Stimulated activated naive CD4-positive, alpha-beta T cell (primary cell): ENCODE measurements around the gene NOS3.
A peak's percentile ranks its signal among the peaks of the same experiment; 100 is the strongest.

Experiments
- DNase-seq, 6 experiments: peaks; one replicate each; lab custom pipeline; 2025; lab: John Stamatoyannopoulos, UW

Gene NOS3

GRCh38 chr7:150990416-150991186 lies at the start of gene NOS3:
NOS3 (plus strand) TSS chr7:150991017; CDS start chr7:150993804, 2,787 bp downstream.
- no peak for DNase-seq

- no peak for DNase-seq
These were observed 49.3 kb upstream of the NOS3 start for GRCh38 chr7:150941351-150942000.

DNA sequence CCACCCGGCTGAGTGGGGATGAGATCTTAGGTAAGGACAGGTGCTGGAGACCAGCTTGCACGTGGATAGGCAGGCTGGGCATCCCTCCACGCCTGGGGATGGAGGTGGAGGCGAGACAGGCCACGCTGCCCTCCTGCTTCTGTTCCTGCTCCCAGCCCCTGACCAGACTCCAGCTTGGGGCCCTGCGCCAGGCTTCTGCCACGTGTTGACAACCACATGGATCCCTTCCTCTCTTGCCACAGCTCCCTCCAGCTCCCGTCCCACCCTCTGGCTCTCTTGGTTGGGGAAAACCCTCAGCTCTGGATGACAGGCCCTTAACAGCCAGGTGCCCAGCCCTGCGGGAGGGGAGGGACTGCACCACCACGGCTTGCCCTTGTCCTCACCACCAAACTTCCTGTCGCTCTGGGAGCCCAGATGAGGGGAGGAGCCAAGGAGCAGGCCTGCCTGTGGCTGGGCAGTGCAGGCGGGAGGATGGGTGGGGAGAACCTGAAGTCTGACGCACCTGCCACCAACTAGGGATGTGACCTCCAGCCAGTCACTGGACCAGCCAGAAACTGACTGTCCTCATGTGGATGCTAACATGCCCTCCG lies 48.7 kb upstream of the NOS3 start:
- DNase-seq = peak in 5 of 6 experiments; percentile 6 to 50 (median 24)

- no peak for DNase-seq
These were observed 48.0 kb upstream of the NOS3 start for GRCh38 chr7:150942591-150943452.

GRCh38 chr7:150943453-150943814 lies 47.4 kb upstream of the NOS3 start:
- DNase-seq = no peak

GRCh38 chr7:150944066-150945042 lies 46.5 kb upstream of the NOS3 start:
- DNase-seq = no peak

DNA sequence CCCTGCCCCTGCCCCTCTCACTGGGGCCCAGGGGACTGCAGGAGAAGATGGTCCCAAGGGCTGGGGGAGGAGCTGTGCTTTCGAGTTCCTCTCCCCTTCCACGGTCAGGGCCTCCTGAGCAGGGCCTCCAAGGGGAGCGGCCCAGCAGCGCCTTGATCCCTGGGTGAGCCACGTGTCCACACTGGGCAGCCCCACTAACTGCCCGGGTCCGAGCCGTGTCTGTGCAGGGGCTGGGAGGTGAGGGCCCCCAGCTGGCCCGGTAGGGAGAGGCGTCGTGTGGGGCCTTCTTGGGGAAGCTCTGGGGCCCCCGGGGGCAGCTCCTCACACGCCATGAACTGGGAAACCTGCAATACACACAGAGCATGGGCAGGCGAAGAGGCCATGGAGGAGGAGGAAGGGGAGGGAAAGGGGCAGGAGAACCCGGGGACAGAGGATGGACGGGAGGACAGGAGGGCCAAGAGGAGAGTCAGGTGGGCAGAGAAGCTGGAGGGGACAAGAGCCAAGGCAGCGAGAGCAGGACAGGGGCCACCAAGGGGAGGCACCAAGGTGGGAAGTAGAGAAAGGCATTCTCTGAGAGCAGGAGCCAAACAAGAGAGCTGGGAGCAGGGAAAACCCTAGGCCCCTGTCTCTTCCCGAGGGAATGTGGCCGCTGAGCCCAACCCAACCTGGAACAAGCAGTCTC lies 45.5 kb upstream of the NOS3 start:
- no peak for DNase-seq

DNA sequence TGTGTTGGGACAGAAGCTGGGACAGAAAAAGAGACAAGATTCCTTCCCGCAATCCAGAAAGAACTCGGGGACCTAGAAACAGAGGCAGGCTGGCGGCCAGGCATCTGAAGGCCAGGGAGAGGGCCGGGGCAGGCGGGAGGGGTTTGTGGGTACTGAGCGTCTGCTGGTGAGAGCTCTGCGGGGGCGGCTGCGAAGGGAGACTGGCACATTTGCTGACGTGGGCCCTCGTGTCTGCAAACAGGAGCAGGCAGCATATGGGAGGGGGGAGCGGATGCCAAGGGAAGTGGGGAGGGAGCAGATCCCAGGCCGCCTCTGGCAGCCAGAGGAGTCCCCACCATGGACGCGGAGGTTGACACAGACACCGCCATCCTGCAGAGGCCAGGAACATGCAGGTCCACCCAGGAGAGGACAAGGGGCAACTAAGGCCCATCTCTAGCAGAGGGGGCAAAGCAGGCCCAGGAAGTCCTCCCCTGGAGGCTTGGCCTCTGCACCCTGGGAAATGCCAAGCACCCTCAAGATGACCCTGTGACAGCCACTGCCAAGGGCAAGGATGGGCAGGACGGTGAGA lies 44.9 kb upstream of the NOS3 start:
- no peak for DNase-seq

GRCh38 chr7:150946421-150947240 lies 44.2 kb upstream of the NOS3 start:
- no peak for DNase-seq

DNA sequence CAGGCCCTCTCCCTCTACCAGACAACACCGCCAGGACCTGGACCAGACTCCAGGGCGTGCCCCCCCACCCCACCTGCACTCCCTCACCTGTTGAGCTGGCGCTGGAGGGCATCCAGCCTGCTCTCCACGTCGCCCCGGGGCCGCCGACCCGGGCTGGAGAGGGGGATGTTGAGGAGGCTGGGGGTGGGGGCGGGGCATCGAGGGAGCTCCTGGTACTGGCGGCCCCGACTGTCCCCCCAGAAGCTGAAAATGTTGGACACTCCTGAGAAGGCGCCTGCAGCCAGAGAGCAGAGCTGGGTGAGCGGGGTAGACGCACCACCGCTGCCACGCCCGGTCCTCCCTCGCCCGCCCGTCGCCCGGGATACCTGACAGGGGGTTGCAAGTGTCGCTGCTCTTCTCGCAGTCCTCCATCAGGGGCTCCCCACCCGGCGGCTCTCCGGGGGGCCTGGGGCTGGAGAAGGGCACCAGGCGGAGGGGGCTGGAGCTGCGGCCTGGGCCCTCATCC lies 43.5 kb upstream of the NOS3 start:
- no peak for DNase-seq

DNA sequence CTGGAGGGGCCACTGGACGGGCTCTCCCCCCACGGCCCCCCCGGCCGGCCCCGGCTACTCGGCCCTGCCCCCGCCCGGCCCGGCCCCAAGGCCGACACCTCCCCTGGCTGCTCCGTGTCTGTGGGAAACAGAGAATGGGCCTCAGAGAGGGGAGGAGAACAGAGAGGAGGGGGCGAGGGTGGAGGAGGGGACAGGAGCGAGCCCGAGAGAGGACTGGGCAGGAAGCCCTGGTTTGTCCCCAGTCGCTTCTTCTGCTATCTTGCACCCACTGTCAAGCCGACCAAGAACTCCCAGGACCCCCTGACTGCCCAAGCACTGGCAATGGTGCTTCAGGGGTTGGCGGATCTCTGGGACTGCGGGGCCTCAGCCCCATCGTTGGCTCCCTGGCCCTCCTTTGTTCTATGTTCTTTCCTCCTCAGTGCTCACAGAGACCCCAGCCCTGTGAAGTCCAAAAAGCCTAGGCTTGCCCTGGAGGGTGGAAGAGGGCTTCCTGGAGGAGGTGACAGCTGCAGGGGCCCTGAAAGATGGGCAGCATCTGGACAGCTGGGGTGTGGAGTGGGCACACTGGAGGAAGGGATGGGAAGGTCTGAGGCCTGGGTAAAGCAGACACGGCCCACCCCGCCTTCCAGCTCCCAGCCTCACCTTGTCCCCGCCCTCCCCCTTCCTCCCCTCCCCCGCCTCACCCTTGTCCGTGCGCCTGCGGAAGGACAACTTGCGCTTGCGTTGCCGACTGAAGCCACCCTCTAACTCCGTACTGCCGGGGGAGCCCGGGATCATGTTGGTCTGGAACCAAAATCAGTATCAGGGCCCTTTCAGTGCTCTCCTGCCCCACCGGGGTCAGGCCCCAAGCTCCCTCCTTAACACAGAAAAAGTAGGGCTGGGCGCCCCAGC lies 42.8 kb upstream of the NOS3 start:
- DNase-seq = no peak

GRCh38 chr7:150948791-150949251 lies 42.0 kb upstream of the NOS3 start:
- DNase-seq = no peak

GRCh38 chr7:150949564-150949963 lies 41.3 kb upstream of the NOS3 start:
- no peak for DNase-seq

DNA sequence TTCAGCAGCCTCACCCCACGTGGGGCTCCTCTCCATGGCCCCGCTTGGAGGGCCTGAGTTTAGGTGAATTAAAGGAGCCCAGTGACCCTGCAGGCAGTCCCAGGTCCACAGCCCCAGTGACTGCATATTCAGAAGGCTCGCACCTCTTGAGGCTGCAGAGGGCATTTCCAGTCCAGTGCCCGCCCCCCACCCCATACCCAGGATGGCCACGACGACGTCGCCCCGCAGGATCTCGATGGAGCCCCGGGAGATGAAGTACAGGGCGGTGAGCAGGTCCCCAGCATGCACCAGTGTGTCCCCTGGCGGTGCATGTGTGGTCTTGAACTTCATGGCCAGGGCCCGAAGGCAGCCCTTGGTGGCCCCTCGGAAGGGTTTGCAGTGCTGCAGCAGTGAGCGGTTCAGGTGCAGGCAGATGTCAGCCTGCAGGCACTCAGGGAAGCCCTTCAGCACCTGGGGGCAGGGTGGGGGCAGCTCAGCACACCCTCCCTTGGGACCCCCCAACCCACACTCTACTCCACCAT lies 40.8 kb upstream of the NOS3 start:
- no peak for DNase-seq

DNA sequence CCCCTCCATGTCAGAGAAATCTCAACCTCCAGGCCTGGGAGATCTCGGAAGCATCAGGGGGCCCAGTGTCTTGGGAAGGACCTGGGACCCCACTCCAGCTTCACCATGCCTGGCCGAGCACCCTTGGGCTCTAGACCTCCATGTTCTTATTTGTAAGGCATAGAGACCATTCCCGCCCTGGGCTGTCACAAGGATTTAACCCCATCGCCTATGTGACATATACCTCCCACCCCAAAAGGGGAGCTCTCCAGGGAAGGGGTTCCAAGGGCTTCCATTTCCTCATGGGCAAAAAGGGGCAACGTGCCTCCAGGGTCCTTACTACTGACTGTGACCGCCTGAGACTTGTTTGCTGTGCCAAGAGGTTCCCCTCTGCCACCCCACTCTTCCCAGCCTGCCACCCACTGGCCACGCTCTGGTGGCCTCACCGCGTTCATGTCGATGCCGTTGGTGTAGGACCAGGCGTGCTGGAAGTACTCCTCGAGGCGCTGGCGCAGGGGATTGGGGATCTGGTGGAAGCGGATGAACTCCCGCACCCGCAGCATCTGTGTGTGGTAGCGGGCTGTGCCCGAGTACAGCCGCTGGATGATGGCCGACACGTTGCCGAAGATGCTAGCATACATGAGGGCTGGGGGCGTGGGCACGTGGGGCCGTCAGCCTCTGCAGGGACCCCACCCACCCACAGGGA lies 40.2 kb upstream of the NOS3 start:
- no peak for DNase-seq

- DNase-seq = no peak
These were observed 39.7 kb upstream of the NOS3 start for GRCh38 chr7:150951181-150951520.

DNA sequence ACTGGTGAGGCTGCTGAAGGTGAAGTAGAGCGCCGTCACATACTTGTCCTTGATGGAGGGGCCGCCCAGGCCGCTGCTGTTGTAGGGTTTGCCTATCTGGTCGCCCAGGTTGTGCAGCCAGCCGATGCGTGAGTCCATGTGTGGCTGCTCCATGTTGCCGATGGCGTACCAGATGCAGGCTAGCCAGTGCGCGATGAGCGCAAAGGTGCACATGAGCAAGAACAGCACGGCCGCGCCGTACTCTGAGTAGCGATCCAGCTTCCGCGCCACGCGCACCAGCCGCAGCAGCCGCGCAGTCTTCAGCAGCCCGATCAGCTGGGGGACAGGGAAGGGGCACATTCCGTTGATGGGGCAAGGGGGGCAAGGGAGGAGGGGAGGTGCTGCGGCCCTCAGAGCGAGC lies 39.3 kb upstream of the NOS3 start:
- DNase-seq = no peak
